Calu3 (cell line): ENCODE results near the gene FAXDC2. TPM values are rescaled to one million over a fixed set of nuclear protein-coding genes. Genes with fewer than 3 reads are reported as not detected.

Experiments
- Bru-seq: library from RNA; stranded (reverse); fragments of 400-500 nt; gene quantifications from one replicate; lab custom pipeline; 2021; lab: Mats Ljungman, UMichigan
- BruChase-seq, 2 experiments: library from RNA; stranded (reverse); fragments of 400-500 nt; gene quantifications; one replicate each; lab custom pipeline; 2021; lab: Mats Ljungman, UMichigan
- BruUV-seq: library from RNA; stranded (reverse); fragments of 400-500 nt; replicated peaks from 2 replicates; lab custom pipeline; 2021; lab: Mats Ljungman, UMichigan
- CTCF ChIA-PET: fragments of 300-600 bp; sonication (Branson Sonifier 250); formaldehyde crosslinking; loops from one replicate; lab custom pipeline; 2022; ENCODE audit warnings: antibody characterized with exemption; lab: Charles Lee
- DNase-seq: peaks from one replicate; pipeline ENCODE4 v3.0.0; 2022
- H3K27ac Mint-ChIP-seq: one replicate; pipeline ENCODE4 v1.8.0; 2022; ENCODE audit warnings: mixed read lengths; ENCODE audit not compliant: unreplicated experiment
- H3K27me3 Mint-ChIP-seq: one replicate; pipeline ENCODE4 v1.8.0; 2022; ENCODE audit warnings: mixed read lengths; ENCODE audit not compliant: unreplicated experiment
- H3K36me3 Mint-ChIP-seq: one replicate; pipeline ENCODE4 v1.8.0; 2022; ENCODE audit warnings: mild to moderate bottlenecking, moderate library complexity, mixed read lengths; ENCODE audit not compliant: insufficient read depth, unreplicated experiment
- H3K4me1 Mint-ChIP-seq: one replicate; pipeline ENCODE4 v1.8.0; 2022; ENCODE audit warnings: mild to moderate bottlenecking, low read depth, mixed read lengths; ENCODE audit not compliant: unreplicated experiment
- H3K4me3 Mint-ChIP-seq: one replicate; pipeline ENCODE4 v1.8.0; 2022; ENCODE audit warnings: mild to moderate bottlenecking, low read depth, moderate library complexity, mixed read lengths; ENCODE audit not compliant: unreplicated experiment
- H3K9me3 Mint-ChIP-seq: one replicate; pipeline ENCODE4 v1.8.0; 2022; ENCODE audit warnings: low read depth, mixed read lengths; ENCODE audit not compliant: unreplicated experiment
- CTCF ChIP-seq: fragments of 200-600 bp; IDR thresholded peaks from one replicate; pipeline ENCODE4 v1.8.0; 2022; ENCODE audit warnings: antibody characterized with exemption; ENCODE audit not compliant: unreplicated experiment
- intact Hi-C: fragments of 100-400 bp; cut with micrococcal nuclease; formaldehyde crosslinking; loops from one replicate; pipeline ENCODE4 v1.10.0; 2022; ENCODE audit not compliant: unreplicated experiment
- long read RNA-seq: library from polyadenylated mRNA; stranded (forward); transcript quantifications from one replicate; pipeline ENCODE4 v2.0.0, GENCODE V29; 2022
- total RNA-seq: library from RNA; stranded (reverse); gene quantifications from 2 replicates; pipeline ENCODE4 v1.2.3, GENCODE V29; 2022

Gene FAXDC2
- not detected in 2 replicates for total RNA-seq
- Bru-seq, nascent RNA, result percentile 13 among the genes with signal in this experiment
- BruChase-seq, experiment 1, labeled RNA remaining after a 6-hour chase, result percentile 10 among the genes with signal in this experiment
- percentile 8 among the genes with signal in this experiment for BruChase-seq, experiment 2, labeled RNA remaining after a 2-hour chase
- long read RNA-seq, partial matches to known transcripts, result 0 of 4 reads
- long read RNA-seq, other reads (novel, unspliced or antisense), result 4 of 4 reads

- H3K4me1 Mint-ChIP-seq, result no peaks in the 10 kb centered on the region
- no peak within 1 kb of the TSS for H3K4me3 Mint-ChIP-seq
- CTCF ChIA-PET, result no interaction called here
- H3K27me3 Mint-ChIP-seq, result no peaks in the 10 kb centered on the region
- H3K36me3 Mint-ChIP-seq, result peaks cover 4% of the 10 kb centered on the region
- DNase-seq, result no peak
- no peaks in the 10 kb centered on the region for H3K9me3 Mint-ChIP-seq
- TF ChIP-seq CTCF, result no peak
- no TSS peak for BruUV-seq
- no peak within 1 kb of the TSS for H3K27ac Mint-ChIP-seq
- intact Hi-C loops, result no loop called here
Observed at GRCh38 chr5:154850255-154851062, at the start of gene FAXDC2. Gene FAXDC2 (minus strand): TSS chr5:154850603. CDS start chr5:154838178, 12,425 bp downstream.

- CTCF ChIA-PET, result no interaction called here
Observed at GRCh38 chr5:154900066-154900465, 49.7 kb upstream of the FAXDC2 start.

GRCh38 chr5:154899151-154899816 is 48.9 kb upstream of the FAXDC2 start:
- CTCF ChIA-PET, result no interaction called here
- intact Hi-C loops, result no loop called here
- H3K27ac Mint-ChIP-seq, result no peak overlapping the region
- TF ChIP-seq CTCF, result no peak
- H3K9me3 Mint-ChIP-seq, result no peaks in the 10 kb centered on the region
- H3K36me3 Mint-ChIP-seq, result peaks cover 51% of the 10 kb centered on the region
- H3K27me3 Mint-ChIP-seq, result no peaks in the 10 kb centered on the region
- no TSS peak for BruUV-seq
- H3K4me1 Mint-ChIP-seq, result no peaks in the 10 kb centered on the region
- DNase-seq, result no peak
- H3K4me3 Mint-ChIP-seq, result no peak overlapping the region

More at GRCh38 chr5:154900066-154900465, 49.7 kb upstream of the FAXDC2 start:
- Mint-ChIP-seq H3K27me3 (no peaks in the 10 kb centered on the region), H3K9me3 (no peaks in the 10 kb centered on the region), H3K4me3 (no peak overlapping the region), H3K27ac (no peak overlapping the region), H3K36me3 (peaks cover 52% of the 10 kb centered on the region), H3K4me1 (no peaks in the 10 kb centered on the region)
- intact Hi-C loops, result no loop called here
- TF ChIP-seq CTCF, result no peak
- DNase-seq, result no peak
- BruUV-seq, result no TSS peak

- CTCF ChIA-PET, result no interaction called here
- Mint-ChIP-seq H3K27ac (no peak overlapping the region), H3K4me3 (no peak overlapping the region), H3K27me3 (no peaks in the 10 kb centered on the region), H3K4me1 (no peaks in the 10 kb centered on the region), H3K36me3 (peaks cover 42% of the 10 kb centered on the region), H3K9me3 (no peaks in the 10 kb centered on the region)
- intact Hi-C loops, result no loop called here
- BruUV-seq, result no TSS peak
- TF ChIP-seq CTCF, result no peak
- DNase-seq, result no peak
Observed at GRCh38 chr5:154898210-154898609, 47.8 kb upstream of the FAXDC2 start.
